HG03439 (cell line): Measurements from ENCODE around the gene TSBP1.
"Not testable (repeated sequence)": the region's sequence is repeated elsewhere in the genome, so short reads cannot be mapped to it uniquely, and the experiment has no call there.

Source experiments
- ATAC-seq: cut with Tn5 transposase; IDR thresholded peaks from one replicate; pipeline ENCODE4 v1.9.1; 2021; ENCODE audit warnings: mild to moderate bottlenecking, moderate library complexity; ENCODE audit not compliant: unreplicated experiment

Gene TSBP1

DNA sequence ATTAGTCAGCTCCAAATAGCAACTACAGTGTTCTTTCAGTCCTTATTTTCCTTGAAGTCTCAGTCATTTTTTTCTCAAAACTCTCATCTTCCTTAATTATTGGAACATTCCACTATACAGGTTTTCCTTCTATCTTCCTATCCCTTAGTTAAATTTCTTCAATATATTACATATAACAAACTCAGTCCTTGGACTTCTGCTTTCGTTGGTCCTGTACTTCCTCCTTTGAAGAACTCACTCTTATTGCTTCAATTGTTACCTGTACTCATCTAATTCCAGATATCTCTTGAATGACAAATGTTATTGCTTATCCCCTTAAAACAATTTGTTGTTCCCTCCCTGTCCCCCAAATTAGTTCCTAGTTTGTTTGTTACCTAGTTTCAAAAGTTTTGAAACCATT, 80.2 kb downstream of the TSBP1 start:
- no peak for ATAC-seq

DNA sequence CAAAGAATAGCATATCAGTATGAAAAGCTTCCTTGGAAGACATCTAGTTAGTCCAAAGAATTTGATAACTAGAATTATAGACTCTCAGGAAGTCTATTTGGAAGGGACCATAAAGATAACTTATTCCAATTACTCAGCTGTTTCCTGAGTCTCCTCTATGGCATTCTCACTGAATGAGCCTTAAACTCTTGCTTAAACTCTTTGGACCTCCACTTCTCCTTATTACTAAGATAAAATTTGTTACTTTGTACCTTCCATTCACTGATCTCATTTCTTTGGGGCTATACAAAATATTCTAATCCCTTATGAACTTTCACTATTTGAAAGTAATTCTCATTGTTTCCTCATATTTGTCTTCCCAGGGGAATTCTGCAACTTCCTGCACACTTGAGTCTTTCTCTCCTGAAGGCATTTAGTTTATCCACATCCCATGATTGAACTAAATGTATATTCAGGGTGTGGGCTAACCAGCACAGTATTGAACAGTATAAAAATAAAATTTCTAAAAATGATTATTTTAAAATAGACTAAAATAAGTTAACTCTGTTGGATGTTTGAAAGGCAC, 80.7 kb downstream of the TSBP1 start:
- no peak for ATAC-seq

DNA sequence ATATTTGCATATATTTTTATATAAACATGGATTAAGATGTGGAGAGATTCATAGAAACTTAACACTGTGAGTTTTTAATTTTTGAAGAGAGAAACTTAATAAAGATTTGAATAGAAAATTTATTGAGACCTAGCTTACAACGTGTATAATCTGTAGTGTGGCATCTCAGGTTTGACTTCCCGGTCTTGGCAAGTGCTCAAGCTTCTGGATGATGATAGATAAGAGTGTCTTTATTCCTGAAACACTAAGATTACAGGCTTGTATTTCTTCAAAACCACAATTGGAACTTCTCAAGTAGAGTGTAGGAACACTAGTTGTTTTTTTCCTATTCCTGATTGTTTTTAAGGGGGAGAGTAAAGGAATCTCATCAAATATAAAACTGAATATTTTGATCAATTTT, 83.3 kb downstream of the TSBP1 start:
- ATAC-seq = no peak

DNA sequence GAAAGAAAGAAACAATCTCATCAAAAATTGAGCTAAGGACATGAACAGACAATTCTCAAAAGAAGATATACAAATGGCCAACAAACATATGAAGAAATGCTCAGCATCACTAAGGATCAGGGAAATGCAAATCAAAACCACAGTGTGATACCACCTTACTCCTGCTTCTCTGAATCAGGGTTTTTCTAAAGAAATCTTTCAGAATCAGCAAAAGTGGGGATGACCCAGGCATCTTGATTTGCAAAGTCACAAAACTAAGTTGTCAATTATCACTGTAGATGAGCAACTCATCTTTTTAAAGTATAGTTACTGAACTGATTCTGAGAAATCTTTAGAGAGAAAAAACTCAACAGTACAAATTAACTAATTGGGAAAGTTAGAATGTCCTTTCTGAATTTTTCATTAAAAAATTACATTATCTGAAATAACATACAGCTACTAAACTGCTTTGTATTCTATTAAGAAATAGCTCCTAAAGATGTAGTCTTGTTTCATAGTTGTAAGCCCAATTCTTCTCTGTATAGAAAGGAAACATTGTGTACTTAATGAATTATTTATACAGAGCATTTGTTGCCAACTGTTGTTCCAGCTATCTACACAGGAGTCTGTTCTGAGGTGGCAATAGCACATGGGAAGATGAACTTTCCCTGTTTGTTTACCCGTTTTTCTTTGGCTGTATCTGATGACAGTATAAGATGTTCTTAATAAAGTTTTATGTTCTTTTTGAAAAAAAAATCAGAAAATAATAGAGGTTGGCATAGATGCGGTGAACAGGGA, 97.7 kb downstream of the TSBP1 start:
- not testable (repeated sequence) for ATAC-seq

DNA sequence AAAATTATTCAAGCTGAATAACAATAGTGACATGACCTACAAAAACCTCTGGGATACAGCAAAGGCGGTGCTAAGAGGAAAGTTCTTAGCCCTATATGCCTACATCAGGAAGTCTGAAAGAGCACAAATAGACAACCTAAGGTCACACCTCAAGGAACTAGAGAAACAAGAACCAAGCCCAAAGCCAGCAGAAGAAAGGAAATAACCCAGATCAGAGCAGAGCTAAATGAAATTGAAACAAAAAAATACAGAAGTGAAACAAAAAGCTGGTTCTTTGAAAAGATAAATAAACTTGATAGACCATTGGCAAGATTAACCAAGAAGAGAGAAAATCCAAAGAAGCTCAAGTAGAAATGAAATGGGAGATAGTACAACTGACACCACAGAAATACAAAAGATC, 100.3 kb downstream of the TSBP1 start:
- no peak for ATAC-seq

DNA sequence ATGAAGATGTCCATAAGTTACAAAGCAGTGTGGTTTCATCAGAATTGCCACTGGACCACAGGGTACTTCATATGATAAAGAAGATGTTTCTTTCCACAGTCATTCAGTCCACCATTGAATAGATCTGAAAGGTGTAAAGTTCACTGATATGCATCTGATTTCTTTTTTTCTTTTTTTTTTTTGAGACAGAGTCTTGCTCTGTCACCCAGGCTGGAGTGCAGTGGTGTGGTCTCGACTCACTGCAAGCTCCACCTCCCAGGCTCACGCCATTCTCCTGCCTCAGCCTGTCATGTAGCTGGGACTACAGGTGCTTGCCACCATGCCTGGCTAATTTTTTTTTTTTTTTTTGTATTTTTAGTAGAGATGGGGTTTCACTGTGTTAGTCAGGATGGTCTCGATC, 103.2 kb downstream of the TSBP1 start:
- not testable (repeated sequence) for ATAC-seq

DNA sequence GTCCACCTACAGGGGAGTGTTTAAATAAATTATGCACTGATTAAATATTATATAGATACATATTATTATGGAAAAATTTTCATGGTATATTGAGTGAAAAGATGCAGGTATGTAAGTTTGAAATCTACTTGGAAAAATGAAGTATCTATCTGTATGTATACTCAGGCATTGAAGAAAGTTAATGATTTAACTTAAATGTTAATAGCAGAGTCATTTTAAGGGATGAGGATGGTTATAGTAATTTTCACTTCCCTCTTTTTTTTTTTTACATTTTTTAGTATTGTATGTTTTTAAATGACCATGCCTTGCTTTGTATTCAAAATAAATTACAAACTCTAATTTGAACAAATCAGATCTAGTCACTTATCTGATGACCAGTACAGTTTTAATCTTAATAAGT, 104.7 kb downstream of the TSBP1 start:
- no peak for ATAC-seq

DNA sequence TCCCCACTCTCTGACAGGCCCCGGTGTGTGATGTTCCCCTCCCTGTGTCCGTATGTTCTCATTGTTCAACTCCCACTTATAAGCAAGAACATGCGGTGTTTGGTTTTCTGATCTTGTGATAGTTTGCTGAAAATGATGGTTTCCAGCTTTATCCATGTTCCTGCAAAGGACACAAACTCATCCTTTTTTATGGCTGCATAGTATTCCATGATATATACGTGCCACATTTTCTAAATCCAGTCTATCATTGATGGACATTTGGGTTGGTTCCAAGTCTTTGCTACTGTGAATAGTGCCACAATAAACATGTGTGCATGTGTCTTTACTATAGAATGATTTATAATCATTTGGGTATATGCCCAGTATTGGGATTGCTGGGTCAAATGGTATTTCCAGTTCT, 114.4 kb downstream of the TSBP1 start:
- ATAC-seq = not testable (repeated sequence)

DNA sequence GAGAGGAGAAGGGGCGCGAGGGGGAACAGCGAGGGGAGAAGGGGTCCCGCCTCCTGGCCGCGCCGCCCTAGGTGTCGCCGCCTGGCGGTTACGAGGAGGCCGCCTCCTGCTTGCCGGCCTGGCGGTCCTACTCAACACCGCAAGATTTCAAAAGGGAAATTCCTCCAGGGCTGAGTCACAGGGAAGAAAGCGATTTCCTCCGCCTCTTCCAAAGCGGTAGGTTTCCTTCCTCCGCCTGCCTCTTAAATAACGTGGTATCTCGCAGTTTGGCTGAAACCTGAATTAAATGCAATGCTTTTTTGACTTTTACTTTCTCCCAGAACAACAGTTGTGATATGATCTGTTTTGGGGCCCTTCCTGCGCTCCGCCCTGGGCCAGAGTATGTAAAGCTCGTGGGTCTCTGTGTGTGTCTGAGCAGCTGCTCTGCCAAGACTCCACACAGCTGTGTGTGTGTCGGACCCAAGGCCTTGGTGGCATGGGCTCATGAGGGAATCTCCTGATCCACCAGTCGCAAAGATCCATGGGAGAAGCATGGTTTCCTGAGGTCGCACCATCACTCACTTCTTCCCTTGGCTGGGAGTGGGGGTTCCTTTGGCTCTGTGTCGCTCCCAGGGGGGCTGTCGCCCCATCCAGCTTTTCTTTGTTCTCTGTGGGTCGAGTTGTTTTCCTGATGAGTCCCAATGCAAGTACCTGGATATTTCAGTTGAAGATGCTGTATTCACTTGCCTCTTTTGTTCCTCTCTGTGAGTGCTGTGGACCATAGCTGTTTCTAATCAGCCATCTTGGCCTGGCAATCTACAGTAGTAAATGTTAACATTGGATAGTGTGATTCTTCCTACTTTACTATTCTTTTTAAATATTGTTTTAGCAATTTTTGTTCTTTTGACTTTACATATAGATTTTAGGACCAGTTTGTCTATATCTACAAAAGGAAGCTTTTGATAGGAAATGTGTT, 116.2 kb downstream of the TSBP1 start:
- no peak for ATAC-seq

DNA sequence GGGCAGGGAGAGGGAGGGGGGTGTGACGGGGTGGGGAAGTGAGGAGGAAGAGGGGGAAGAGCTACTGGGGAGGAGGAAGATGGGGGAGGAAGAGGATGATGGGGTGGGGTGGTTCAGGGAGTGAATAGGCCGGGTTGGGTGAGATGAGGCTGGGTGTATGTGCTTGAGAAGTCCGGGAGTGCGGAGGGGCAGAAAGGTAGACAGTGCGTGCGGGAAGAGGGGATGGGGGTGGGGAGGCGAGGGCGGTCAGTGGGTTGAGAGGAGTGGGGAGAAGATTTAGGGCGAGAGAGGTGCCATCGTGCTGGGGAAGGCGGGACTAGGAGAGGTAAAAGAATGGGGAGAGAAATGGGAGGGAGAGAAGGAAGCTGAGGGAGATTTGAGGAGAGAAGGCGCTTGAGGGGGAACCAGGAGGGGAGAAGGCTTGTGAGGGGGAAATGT, 116.9 kb downstream of the TSBP1 start:
- no peak for ATAC-seq

DNA sequence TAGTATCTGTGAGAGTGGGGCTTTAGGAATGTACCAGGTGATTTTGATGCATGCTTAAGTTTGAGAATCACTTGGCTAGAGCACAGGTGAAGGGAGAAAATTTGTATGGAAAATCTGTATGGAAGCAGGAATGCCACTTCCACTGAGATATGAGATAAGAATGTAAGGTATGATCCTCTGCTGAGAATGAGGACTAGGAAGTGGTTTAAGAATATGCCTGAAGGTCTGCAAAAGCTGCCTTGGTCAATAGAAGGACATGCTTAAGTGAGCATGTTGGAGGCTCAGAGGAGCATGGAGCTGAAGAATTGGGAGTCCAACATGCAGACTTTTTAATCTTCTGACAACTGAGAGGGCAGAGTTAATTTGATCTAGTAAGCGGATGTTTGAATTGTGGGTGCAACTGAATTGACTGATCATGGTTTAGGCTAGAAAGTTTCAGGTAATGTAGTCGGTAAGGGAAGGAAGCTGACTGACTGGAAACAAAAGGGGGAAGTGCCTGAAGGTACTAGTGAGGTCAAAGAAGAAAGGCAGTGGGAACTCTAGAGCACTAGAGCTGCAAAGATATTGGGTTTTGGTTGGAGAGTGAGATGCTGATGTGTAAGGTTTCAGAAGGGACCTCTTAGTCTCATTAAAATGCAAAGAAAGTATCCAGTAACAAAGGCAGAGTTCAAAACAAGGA, 119.2 kb downstream of the TSBP1 start:
- no peak for ATAC-seq

DNA sequence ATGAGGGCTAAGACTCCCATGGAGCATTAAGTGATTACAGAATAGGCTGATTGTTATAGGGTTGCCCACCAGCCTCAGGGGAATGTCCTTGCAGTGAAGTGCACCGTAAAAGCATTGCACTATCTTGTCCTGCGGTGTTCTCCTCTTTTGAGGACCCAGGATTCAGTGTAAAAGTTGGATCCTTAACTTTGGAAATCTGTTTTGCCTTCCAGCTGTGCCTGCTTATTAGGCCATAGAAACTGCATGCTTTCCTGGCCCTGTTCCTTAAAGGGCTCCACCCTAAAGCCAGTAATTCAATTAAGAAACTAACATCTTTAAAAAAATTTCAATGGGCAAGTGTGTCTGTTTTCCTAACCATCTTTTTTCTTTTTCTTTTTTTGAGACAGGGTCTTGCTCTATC, 122.4 kb downstream of the TSBP1 start:
- no peak for ATAC-seq

DNA sequence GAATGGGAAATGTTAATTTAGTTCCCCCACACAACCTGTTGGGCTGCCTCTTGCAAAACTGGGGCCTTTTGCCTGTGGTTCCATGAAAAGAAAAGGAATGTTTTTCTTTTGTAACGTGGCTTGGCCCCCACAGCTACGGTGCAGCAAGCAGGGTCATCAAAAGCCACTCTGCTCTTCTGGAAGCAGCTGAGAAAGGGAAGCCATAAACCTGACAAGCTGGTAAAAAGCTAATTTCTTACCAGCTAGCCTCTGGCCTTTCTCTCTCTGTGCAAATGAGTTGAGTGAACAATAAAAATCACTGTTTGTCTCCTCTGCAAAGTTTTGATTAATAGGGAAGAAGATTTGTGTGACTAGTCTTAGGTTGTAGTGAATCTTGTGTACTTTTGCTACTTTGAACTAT, 124.3 kb downstream of the TSBP1 start:
- ATAC-seq = no peak

DNA sequence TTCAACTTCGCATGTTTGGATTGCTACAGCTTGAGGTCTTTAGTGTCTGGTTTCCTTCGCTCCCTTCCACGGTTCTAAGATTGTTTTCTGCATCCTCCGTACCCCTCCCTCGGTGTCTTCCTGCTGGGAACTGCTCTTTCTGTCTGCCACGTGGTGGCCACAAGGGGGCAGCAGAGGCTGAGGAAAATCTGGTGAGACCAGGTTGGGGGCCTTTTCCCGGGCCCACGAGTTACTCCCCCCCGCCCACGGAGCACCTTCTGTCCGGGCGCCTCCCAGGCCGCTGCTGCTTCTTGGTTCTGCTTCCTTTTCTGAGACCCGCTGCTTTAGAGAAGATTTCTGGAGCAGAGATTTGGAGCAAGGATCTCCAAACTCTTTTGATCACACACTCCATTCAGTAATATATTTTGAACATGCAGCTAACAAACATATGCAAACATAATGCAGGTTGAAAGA, 126.7 kb downstream of the TSBP1 start:
- ATAC-seq = no peak

DNA sequence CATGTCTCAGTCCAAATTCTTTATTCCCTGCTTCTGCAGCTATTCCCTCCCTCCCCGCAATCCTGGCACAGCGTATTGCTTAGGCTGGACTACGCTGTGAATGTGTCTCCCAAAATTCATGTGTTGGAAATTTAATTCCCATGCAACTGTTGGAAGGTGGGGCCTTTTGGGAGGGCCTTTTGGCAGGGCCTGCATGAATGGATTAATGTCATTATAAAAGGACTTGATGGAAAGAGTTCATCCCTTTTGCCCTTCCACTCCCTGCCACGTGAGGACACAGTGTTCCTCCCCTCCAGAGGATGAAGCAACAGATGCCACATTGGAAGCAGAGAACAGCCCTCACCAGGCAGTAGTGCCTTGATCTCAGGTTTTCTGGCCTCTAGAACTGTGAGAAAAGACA, 127.4 kb downstream of the TSBP1 start:
- no peak for ATAC-seq
